ENCODE measurements around the gene APOBEC3C.

GRCh38 chr22:38981992-38982927 lies 31.8 kb upstream of the APOBEC3C start, which contains the start of gene APOBEC3B:
- no peak for TF ChIP-seq POLR2AphosphoS5 (IDR thresholded peaks at IDR 0.05; ENCODE audit: low read depth)
- no peak for TF ChIP-seq CTCF (IDR thresholded peaks at IDR 0.05; ENCODE audit: insufficient read depth, low read length)
- no peak for TF ChIP-seq GABPA (IDR thresholded peaks at IDR 0.05; ENCODE audit: low read depth)

Data from HL-60 (cell line).